DMS53 treated with DMSO at 0.1 percent for 48 hours (cell line): ENCODE measurements around the gene FNDC8.
"Not testable (repeated sequence)": the region's sequence is repeated elsewhere in the genome, so short reads cannot be mapped to it uniquely, and the experiment has no call there.

Source experiments
- DNase-seq: peaks from one replicate; lab custom pipeline; 2025; ENCODE audit not compliant: unreplicated experiment; lab: John Stamatoyannopoulos, UW

Gene FNDC8

GRCh38 chr17:35169835-35170363 lies 48.5 kb downstream of the FNDC8 start:
- DNase-seq, result no peak

GRCh38 chr17:35170968-35171771 lies 49.8 kb downstream of the FNDC8 start:
- no peak for DNase-seq

GRCh38 chr17:35171834-35172233 lies 50.4 kb downstream of the FNDC8 start:
- DNase-seq, result no peak

GRCh38 chr17:35172321-35172720 lies 50.9 kb downstream of the FNDC8 start:
- DNase-seq, result not testable (repeated sequence)

- no peak for DNase-seq
Observed at GRCh38 chr17:35174835-35175334, 53.5 kb downstream of the FNDC8 start.

GRCh38 chr17:35175638-35176415 lies 54.4 kb downstream of the FNDC8 start:
- DNase-seq, result no peak

- DNase-seq, result no peak
Observed at GRCh38 chr17:35176897-35177296, 55.5 kb downstream of the FNDC8 start.

GRCh38 chr17:35179379-35179778 lies 58.0 kb downstream of the FNDC8 start:
- DNase-seq, result not testable (repeated sequence)
